ENCODE measurements around the gene HECW1. TPM values are rescaled to one million over a fixed set of nuclear protein-coding genes. Genes with fewer than 3 reads are reported as not detected.
A peak's percentile ranks its signal among the peaks of the same experiment; 100 is the strongest.

HECW1 gene
- total and polyA plus RNA-seq, 4 donors, result 0.05 TPM; not detected in 3

- DNase-seq (ENCODE audit: low spot score), result no peak
- H3K36me3 ChIP-seq (ENCODE audit: control insufficient read depth in 4 of 4, insufficient read depth in 3 of 4, low read depth in 1 of 4, low read length in 3 of 4), result no peaks in the 10 kb centered on the region
- H3K9ac ChIP-seq (ENCODE audit: low read depth in 1 of 2, low read length in 2 of 2), result no peak overlapping the region
- H3K4me3 ChIP-seq (ENCODE audit: low read depth in 1 of 3, low read length in 3 of 3), result no peak overlapping the region
- no peaks in the 10 kb centered on the region for H3K27me3 ChIP-seq (ENCODE audit: control insufficient read depth in 4 of 4, insufficient read depth in 4 of 4, low read length in 3 of 4)
- H3K27ac ChIP-seq (ENCODE audit: low read depth in 1 of 2, low read length in 2 of 2), result no peak overlapping the region
- H3K9me3 ChIP-seq (ENCODE audit: control insufficient read depth in 4 of 4, low read length in 3 of 4), result no peaks in the 10 kb centered on the region
- TF ChIP-seq CTCF (IDR thresholded peaks at IDR 0.05; ENCODE audit: low read depth, low read length, missing input control) (no peak), ZBTB33 (IDR thresholded peaks at IDR 0.05) (no peak), RXRA (IDR thresholded peaks at IDR 0.05) (peak in 1 of 2 donors; percentile 33), YY1 (IDR thresholded peaks at IDR 0.05) (no peak), EGR1 (IDR thresholded peaks at IDR 0.05; ENCODE audit: low read depth in 2 of 2) (peak in 1 of 2 donors; percentile 17), MAX (IDR thresholded peaks at IDR 0.05) (no peak), GABPA (IDR thresholded peaks at IDR 0.05 in 1 of 2, conservative IDR thresholded peaks at IDR 0.05 in 1 of 2) (no peak), JUND (IDR thresholded peaks at IDR 0.05) (no peak), HNF4G (IDR thresholded peaks at IDR 0.05) (no peak), SP1 (IDR thresholded peaks at IDR 0.05) (peak; percentile 55), ATF3 (IDR thresholded peaks at IDR 0.05) (no peak), TAF1 (conservative IDR thresholded peaks at IDR 0.05) (no peak), HNF4A (conservative IDR thresholded peaks at IDR 0.05) (peak; percentile 15 to 55), REST (IDR thresholded peaks at IDR 0.05) (no peak), NR2F2 (IDR thresholded peaks at IDR 0.05) (no peak), FOXA1 (IDR thresholded peaks at IDR 0.05) (no peak), FOXA2 (IDR thresholded peaks at IDR 0.05) (no peak), RAD21 (IDR thresholded peaks at IDR 0.05) (no peak)
- peaks cover 8 to 38% (median 29%) of the 10 kb centered on the region in 4 donors for H3K4me1 ChIP-seq (ENCODE audit: control insufficient read depth in 4 of 4, insufficient read depth in 4 of 4, low read length in 3 of 4)
- 32% methylated on average over 4 of the region's 4 CpGs for WGBS
Measured at GRCh38 chr7:43458330-43459018, 346.0 kb downstream of the HECW1 start.
